ENCODE results near the gene TJP1. TPM values are rescaled to one million over a fixed set of nuclear protein-coding genes. Genes with fewer than 3 reads are reported as not detected.

Gene TJP1
- polyA plus RNA-seq, 1 donor (not counting 4 experiments of a cell fraction or from before 2014, with no cell fraction given), result 54.7 TPM

DNA sequence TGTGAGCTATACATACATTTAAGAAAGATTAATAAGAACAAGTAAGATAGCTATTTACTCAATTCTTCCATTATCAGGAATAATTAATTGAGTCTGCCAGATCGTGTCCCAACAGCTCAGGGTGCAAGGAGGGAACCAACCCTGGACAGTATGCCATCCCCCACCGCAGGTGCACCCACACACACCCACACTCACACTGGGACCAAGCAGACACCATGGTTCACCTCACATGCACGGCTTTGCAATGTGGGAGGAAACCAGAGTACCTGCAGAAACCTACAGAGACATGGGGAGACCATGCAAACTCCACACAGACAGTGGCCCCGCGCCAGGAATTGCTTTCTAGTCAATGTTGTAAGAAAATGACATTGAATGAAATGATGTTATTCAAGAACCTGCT, 20.0 kb upstream of the TJP1 start:
- no peak overlapping the region for H3K4me2 ChIP-seq (ENCODE audit: control insufficient read depth, extremely low read depth, insufficient read depth, low read depth, low read length)
- H3K4me3 ChIP-seq (ENCODE audit: control insufficient read depth in 2 of 3, extremely low read depth in 1 of 3, insufficient read depth in 2 of 3, low read depth in 1 of 3, low read length in 3 of 3), result no peak overlapping the region
- no peak for FAIRE-seq
- TF ChIP-seq EZH2 (IDR thresholded peaks at IDR 0.05; ENCODE audit: low read length) (no peak), CTCF (optimal IDR thresholded peaks at IDR 0.05 in 1 of 3, IDR thresholded peaks at IDR 0.05 in 1 of 3, conservative IDR thresholded peaks at IDR 0.05 in 1 of 3; ENCODE audit: extremely low read depth in 1 of 3, insufficient read depth in 2 of 3, low read length in 3 of 3) (no peak)
- dilution Hi-C loops (cut with MboI; ENCODE audit: extremely low pct_ligation_motif_present, low sequenced_read_pairs), result no loop called here
- H3K9me1 ChIP-seq (ENCODE audit: control insufficient read depth, extremely low read depth, insufficient read depth, low read length), result no peaks in the 10 kb centered on the region
- no peaks in the 10 kb centered on the region for H3K9me3 ChIP-seq (ENCODE audit: control insufficient read depth, low read depth, low read length)
- no peaks in the 10 kb centered on the region for H4K20me1 ChIP-seq (ENCODE audit: control insufficient read depth, extremely low read depth, insufficient read depth, low read length)
- H3K27me3 ChIP-seq (ENCODE audit: control insufficient read depth, extremely low read depth, insufficient read depth, low read length), result no peaks in the 10 kb centered on the region
- no peak for DNase-seq (ENCODE audit: low read depth, low spot score)
- no peak overlapping the region for H2AFZ ChIP-seq (ENCODE audit: control insufficient read depth, low read length)
- no peak overlapping the region for H3K9ac ChIP-seq (ENCODE audit: control insufficient read depth, extremely low read depth, insufficient read depth, low read length)
- H3K27ac ChIP-seq (ENCODE audit: control insufficient read depth, insufficient read depth, low read length), result no peak overlapping the region
- H3K79me2 ChIP-seq (ENCODE audit: control insufficient read depth, insufficient read depth, low read length), result no peaks in the 10 kb centered on the region
- no peaks in the 10 kb centered on the region for H3K36me3 ChIP-seq (ENCODE audit: control insufficient read depth in 2 of 2, extremely low read depth in 1 of 2, insufficient read depth in 2 of 2, low read length in 2 of 2)
- H3K4me1 ChIP-seq (ENCODE audit: control insufficient read depth, extremely low read depth, insufficient read depth, low read length), result peaks cover 34% of the 10 kb centered on the region

- TF ChIP-seq EZH2 (IDR thresholded peaks at IDR 0.05; ENCODE audit: low read length), result no peak
- no peak for TF ChIP-seq CTCF (optimal IDR thresholded peaks at IDR 0.05 in 1 of 3, IDR thresholded peaks at IDR 0.05 in 1 of 3, conservative IDR thresholded peaks at IDR 0.05 in 1 of 3; ENCODE audit: extremely low read depth in 1 of 3, insufficient read depth in 2 of 3, low read length in 3 of 3)
- Histone ChIP-seq H3K9me1 (ENCODE audit: control insufficient read depth, extremely low read depth, insufficient read depth, low read length) (no peaks in the 10 kb centered on the region), H4K20me1 (ENCODE audit: control insufficient read depth, extremely low read depth, insufficient read depth, low read length) (no peaks in the 10 kb centered on the region), H3K9ac (ENCODE audit: control insufficient read depth, extremely low read depth, insufficient read depth, low read length) (no peak overlapping the region), H3K4me1 (ENCODE audit: control insufficient read depth, extremely low read depth, insufficient read depth, low read length) (peaks cover 35% of the 10 kb centered on the region), H3K4me3 (ENCODE audit: control insufficient read depth in 2 of 3, extremely low read depth in 1 of 3, insufficient read depth in 2 of 3, low read depth in 1 of 3, low read length in 3 of 3) (no peak overlapping the region), H3K4me2 (ENCODE audit: control insufficient read depth, extremely low read depth, insufficient read depth, low read depth, low read length) (no peak overlapping the region), H3K36me3 (ENCODE audit: control insufficient read depth in 2 of 2, extremely low read depth in 1 of 2, insufficient read depth in 2 of 2, low read length in 2 of 2) (no peaks in the 10 kb centered on the region), H3K9me3 (ENCODE audit: control insufficient read depth, low read depth, low read length) (no peaks in the 10 kb centered on the region), H3K27ac (ENCODE audit: control insufficient read depth, insufficient read depth, low read length) (no peak overlapping the region), H3K27me3 (ENCODE audit: control insufficient read depth, extremely low read depth, insufficient read depth, low read length) (no peaks in the 10 kb centered on the region), H3K79me2 (ENCODE audit: control insufficient read depth, insufficient read depth, low read length) (no peaks in the 10 kb centered on the region), H2AFZ (ENCODE audit: control insufficient read depth, low read length) (peak overlapping the region; percentile 68)
- dilution Hi-C loops (cut with MboI; ENCODE audit: extremely low pct_ligation_motif_present, low sequenced_read_pairs), result no loop called here
- peak; percentile 46 for FAIRE-seq
- no peak for DNase-seq (ENCODE audit: low read depth, low spot score)
Measured at GRCh38 chr15:29840926-29841325, 18.7 kb upstream of the TJP1 start.
